ENCODE data around the gene JAKMIP1. TPM values are rescaled to one million over a fixed set of nuclear protein-coding genes. Genes with fewer than 3 reads are reported as not detected.

The JAKMIP1 gene
- total RNA-seq, 1 experiment from 2014 or later: not detected

GRCh38 chr4:6064383-6064782, 136.0 kb downstream of the JAKMIP1 start:
- Histone ChIP-seq H3K9ac (ENCODE audit: low read length) (no peak overlapping the region), H4K20me1 (ENCODE audit: insufficient read depth) (no peaks in the 10 kb centered on the region), H3K4me3 (replicated peaks in 1 of 2; ENCODE audit: low read depth in 1 of 2, low read length in 2 of 2) (no peak overlapping the region), H3K9me3 (ENCODE audit: control insufficient read depth in 1 of 2, insufficient read depth in 1 of 2, low read depth in 1 of 2, low read length in 2 of 2) (peaks cover under 1 to 10% of the 10 kb centered on the region in 2 experiments; a peak in 2 of 4 replicates), H3K9me2 (ENCODE audit: insufficient read depth) (no peaks in the 10 kb centered on the region), H3K4me2 (ENCODE audit: low read length) (no peak overlapping the region), H3K4me1 (ENCODE audit: control insufficient read depth in 1 of 2, insufficient read depth in 2 of 2, low read length in 2 of 2) (no peaks in the 10 kb centered on the region), H3K36me3 (ENCODE audit: control insufficient read depth in 1 of 2, insufficient read depth in 2 of 2, low read length in 2 of 2) (no peaks in the 10 kb centered on the region), H3K79me2 (ENCODE audit: insufficient read depth, low read length) (no peaks in the 10 kb centered on the region), H3K27me3 (ENCODE audit: insufficient read depth, low read length) (peaks cover 27% of the 10 kb centered on the region; the same call in 1 of the 2 replicates), H3K27ac (ENCODE audit: low read depth, low read length) (no peak overlapping the region), H2AFZ (ENCODE audit: low read depth, low read length, poor library complexity, severe bottlenecking) (no peak overlapping the region)
- no peak for DNase-seq (ENCODE audit: low read depth, low spot score)
- TF ChIP-seq CEBPB (IDR thresholded peaks at IDR 0.05; ENCODE audit: low read depth): no peak
- TF ChIP-seq FOSL1 (IDR thresholded peaks at IDR 0.05; ENCODE audit: low read depth): no peak
- no peak for TF ChIP-seq YY1 (IDR thresholded peaks at IDR 0.05; ENCODE audit: extremely low read depth, insufficient replicate concordance, low read depth, low read length)
- no peak for TF ChIP-seq JUND (IDR thresholded peaks at IDR 0.05)
- TF ChIP-seq EZH2 (IDR thresholded peaks at IDR 0.05): no peak
- CTCF ChIA-PET: interaction anchor here (0.6 kb wide), 1 partner anchor 13 kb away, joined by 4 read pairs; no protein-coding TSS in a partner anchor
- ATAC-seq: no peak
- POLR2A ChIA-PET: no interaction called here
- RAD21 ChIA-PET (ENCODE audit: low non-redundant PET in 1 of 2, low total read pairs in 2 of 2, uncharacterized antibody in 2 of 2, unreplicated experiment in 2 of 2): no interaction called here
- intact Hi-C loops (cut with micrococcal nuclease): no loop called here
- BruUV-seq (replicated peaks): no TSS peak

DNA sequence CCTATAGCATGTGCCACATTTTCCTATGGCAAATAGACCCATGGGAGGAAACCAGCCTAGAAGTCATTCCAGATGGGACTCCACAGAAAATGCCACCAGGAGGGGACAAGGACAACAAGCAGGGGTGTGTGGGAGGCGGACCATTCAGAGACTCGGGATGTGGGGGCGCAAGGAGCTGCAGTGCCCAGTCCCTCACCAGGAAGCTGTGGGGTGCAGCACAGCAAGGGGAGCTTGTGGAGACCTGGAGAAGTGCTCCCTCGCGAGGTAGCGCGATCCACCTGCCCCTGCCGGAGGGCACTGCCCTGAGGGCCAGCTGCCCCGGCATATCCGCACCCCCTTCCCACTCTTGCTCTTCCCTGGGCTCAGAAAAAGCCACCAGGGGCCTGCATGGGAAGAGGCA, 136.7 kb downstream of the JAKMIP1 start:
- ATAC-seq (no peak), DNase-seq (ENCODE audit: low read depth, low spot score) (no peak)
- POLR2A ChIA-PET: no interaction called here
- Histone ChIP-seq H3K79me2 (ENCODE audit: insufficient read depth, low read length) (no peaks in the 10 kb centered on the region), H3K9me2 (ENCODE audit: insufficient read depth) (no peaks in the 10 kb centered on the region), H3K27me3 (ENCODE audit: insufficient read depth, low read length) (peaks cover 22% of the 10 kb centered on the region; the same call in 1 of the 2 replicates), H3K4me1 (ENCODE audit: control insufficient read depth in 1 of 2, insufficient read depth in 2 of 2, low read length in 2 of 2) (no peaks in the 10 kb centered on the region), H3K27ac (ENCODE audit: low read depth, low read length) (no peak overlapping the region), H3K9ac (ENCODE audit: low read length) (no peak overlapping the region), H4K20me1 (ENCODE audit: insufficient read depth) (no peaks in the 10 kb centered on the region), H3K9me3 (ENCODE audit: control insufficient read depth in 1 of 2, insufficient read depth in 1 of 2, low read depth in 1 of 2, low read length in 2 of 2) (peaks cover 7 to 17% of the 10 kb centered on the region in 2 experiments; a peak in 2 of 4 replicates), H3K36me3 (ENCODE audit: control insufficient read depth in 1 of 2, insufficient read depth in 2 of 2, low read length in 2 of 2) (no peaks in the 10 kb centered on the region), H2AFZ (ENCODE audit: low read depth, low read length, poor library complexity, severe bottlenecking) (no peak overlapping the region), H3K4me2 (ENCODE audit: low read length) (no peak overlapping the region), H3K4me3 (replicated peaks in 1 of 2; ENCODE audit: low read depth in 1 of 2, low read length in 2 of 2) (no peak overlapping the region)
- RAD21 ChIA-PET (ENCODE audit: low non-redundant PET in 1 of 2, low total read pairs in 2 of 2, uncharacterized antibody in 2 of 2, unreplicated experiment in 2 of 2): no interaction called here
- intact Hi-C loops (cut with micrococcal nuclease): no loop called here
- no peak for TF ChIP-seq ZFX (IDR thresholded peaks at IDR 0.05)
- TF ChIP-seq SIN3A (IDR thresholded peaks at IDR 0.05; ENCODE audit: low read depth): no peak
- TF ChIP-seq ZNF274 (IDR thresholded peaks at IDR 0.05; ENCODE audit: low read depth, low read length): no peak
- TF ChIP-seq CBX3 (IDR thresholded peaks at IDR 0.05; ENCODE audit: low read depth): no peak
- TF ChIP-seq MAX (IDR thresholded peaks at IDR 0.05): no peak
- no peak for TF ChIP-seq POLR2AphosphoS5 (IDR thresholded peaks at IDR 0.05; ENCODE audit: low read depth, low read length)
- TF ChIP-seq, protein P1, sequence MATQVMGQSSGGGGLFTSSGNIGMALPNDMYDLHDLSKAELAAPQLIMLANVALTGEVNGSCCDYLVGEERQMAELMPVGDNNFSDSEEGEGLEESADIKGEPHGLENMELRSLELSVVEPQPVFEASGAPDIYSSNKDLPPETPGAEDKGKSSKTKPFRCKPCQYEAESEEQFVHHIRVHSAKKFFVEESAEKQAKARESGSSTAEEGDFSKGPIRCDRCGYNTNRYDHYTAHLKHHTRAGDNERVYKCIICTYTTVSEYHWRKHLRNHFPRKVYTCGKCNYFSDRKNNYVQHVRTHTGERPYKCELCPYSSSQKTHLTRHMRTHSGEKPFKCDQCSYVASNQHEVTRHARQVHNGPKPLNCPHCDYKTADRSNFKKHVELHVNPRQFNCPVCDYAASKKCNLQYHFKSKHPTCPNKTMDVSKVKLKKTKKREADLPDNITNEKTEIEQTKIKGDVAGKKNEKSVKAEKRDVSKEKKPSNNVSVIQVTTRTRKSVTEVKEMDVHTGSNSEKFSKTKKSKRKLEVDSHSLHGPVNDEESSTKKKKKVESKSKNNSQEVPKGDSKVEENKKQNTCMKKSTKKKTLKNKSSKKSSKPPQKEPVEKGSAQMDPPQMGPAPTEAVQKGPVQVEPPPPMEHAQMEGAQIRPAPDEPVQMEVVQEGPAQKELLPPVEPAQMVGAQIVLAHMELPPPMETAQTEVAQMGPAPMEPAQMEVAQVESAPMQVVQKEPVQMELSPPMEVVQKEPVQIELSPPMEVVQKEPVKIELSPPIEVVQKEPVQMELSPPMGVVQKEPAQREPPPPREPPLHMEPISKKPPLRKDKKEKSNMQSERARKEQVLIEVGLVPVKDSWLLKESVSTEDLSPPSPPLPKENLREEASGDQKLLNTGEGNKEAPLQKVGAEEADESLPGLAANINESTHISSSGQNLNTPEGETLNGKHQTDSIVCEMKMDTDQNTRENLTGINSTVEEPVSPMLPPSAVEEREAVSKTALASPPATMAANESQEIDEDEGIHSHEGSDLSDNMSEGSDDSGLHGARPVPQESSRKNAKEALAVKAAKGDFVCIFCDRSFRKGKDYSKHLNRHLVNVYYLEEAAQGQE (IDR thresholded peaks at IDR 0.05; ENCODE audit: low read depth): no peak
- no peak for TF ChIP-seq CTCF (IDR thresholded peaks at IDR 0.05 in 2 of 3, conservative IDR thresholded peaks at IDR 0.05 in 1 of 3; ENCODE audit: borderline replicate concordance in 1 of 3, insufficient read depth in 1 of 3, low read depth in 2 of 3, low read length in 2 of 3)
- no peak for TF ChIP-seq CEBPB (IDR thresholded peaks at IDR 0.05; ENCODE audit: low read depth)
- CTCF ChIA-PET: interaction anchor here (0.6 kb wide), 1 partner anchor 14 kb away, joined by 4 read pairs; no protein-coding TSS in a partner anchor
- BruUV-seq (replicated peaks): no TSS peak
